GM12878 (cell line): ENCODE results near the gene SPATA24.

Experiments used
- CTCF ChIP-seq, 3 experiments: IDR thresholded peaks in 2 of 3; conservative IDR thresholded peaks in 1 of 3; 2 replicates each; pipeline ENCODE4 v1.5.1; 2011; ENCODE audit warnings: low read depth in 3 of 3, low read length in 3 of 3, mild to moderate bottlenecking in 3 of 3, control low read depth in 2 of 3, moderate library complexity in 2 of 3, inconsistent platforms in 1 of 3, mixed read lengths in 1 of 3; ENCODE audit not compliant: control insufficient read depth in 2 of 3, insufficient read depth in 1 of 3; ENCODE audit errors: extremely low read depth in 1 of 3
- EZH2 ChIP-seq: IDR thresholded peaks from 2 replicates; pipeline ENCODE4 v1.6.1; 2012; ENCODE audit warnings: low read depth, mild to moderate bottlenecking, control low read depth, inconsistent platforms, low read length, borderline replicate concordance; ENCODE audit not compliant: control insufficient read depth
- KAT2A ChIP-seq: conservative IDR thresholded peaks from 2 replicates; pipeline ENCODE4 v1.6.1; 2011; ENCODE audit warnings: low read depth, low read length; ENCODE audit not compliant: control insufficient read depth
- YBX1 ChIP-seq: fragments of 450-650 bp; IDR thresholded peaks from 2 replicates; pipeline ENCODE4 v1.6.1; 2016; ENCODE audit warnings: antibody characterized with exemption
- YY1 ChIP-seq: IDR thresholded peaks from 2 replicates; pipeline ENCODE4 v1.6.1; 2011; ENCODE audit warnings: low read depth, mild to moderate bottlenecking, low read length

GRCh38 chr5:139391570-139392323 is 12.1 kb downstream of the SPATA24 start:
- TF ChIP-seq KAT2A (no peak), EZH2 (no peak), YBX1 (no peak), CTCF (IDR thresholded peaks at IDR 0.05 in 2 of 3, conservative IDR thresholded peaks at IDR 0.05 in 1 of 3; ENCODE audit: control insufficient read depth in 2 of 3, extremely low read depth in 1 of 3, insufficient read depth in 1 of 3, low read depth in 3 of 3, low read length in 3 of 3) (no peak), YY1 (no peak)
